A549 (cell line): ENCODE results near the gene ARHGEF28.

Experiments used
- BHLHE40 ChIP-seq: IDR thresholded peaks from 2 replicates; pipeline ENCODE4 v1.6.1; 2012; ENCODE audit warnings: low read depth, low read length, inconsistent platforms
- CEBPB ChIP-seq, 2 experiments: fragments of >200 bp in 1 of 2; sonication (Bioruptor Twin) in 1 of 2; formaldehyde crosslinking in 1 of 2; IDR thresholded peaks; 2 replicates each; pipeline ENCODE4 v1.6.1; 2012 to 2016
- CHD2 ChIP-seq: fragments of 150-350 bp; IDR thresholded peaks from 2 replicates; pipeline ENCODE4 v1.6.1; 2014; ENCODE audit warnings: low read length; ENCODE audit not compliant: partially characterized antibody
- CTCF ChIP-seq: fragments of >200 bp; sonication (Bioruptor Twin); formaldehyde crosslinking; IDR thresholded peaks from 3 replicates; pipeline ENCODE4 v1.5.1; 2016
- MAX ChIP-seq: IDR thresholded peaks from 2 replicates; pipeline ENCODE4 v1.6.1; 2012
- NPAS2 ChIP-seq: fragments of 250-450 bp; sonication (Bioruptor Pico); IDR thresholded peaks from 2 replicates; pipeline ENCODE4 v1.8.0; 2022; ENCODE audit warnings: mild to moderate bottlenecking, moderate library complexity, borderline replicate concordance
- POLR2A ChIP-seq: IDR thresholded peaks from 2 replicates; pipeline ENCODE4 v1.6.1; 2012; ENCODE audit warnings: mild to moderate bottlenecking, low read length
- USF2 ChIP-seq: fragments of 450-650 bp; IDR thresholded peaks from 2 replicates; pipeline ENCODE4 v1.6.1; 2014; ENCODE audit warnings: antibody characterized with exemption
- TF ChIP-seq, protein P1 (sequence below): fragments of >200 bp; sonication (Bioruptor Twin); formaldehyde crosslinking; IDR thresholded peaks from 3 replicates; pipeline ENCODE4 v1.6.1; 2016

DNA sequence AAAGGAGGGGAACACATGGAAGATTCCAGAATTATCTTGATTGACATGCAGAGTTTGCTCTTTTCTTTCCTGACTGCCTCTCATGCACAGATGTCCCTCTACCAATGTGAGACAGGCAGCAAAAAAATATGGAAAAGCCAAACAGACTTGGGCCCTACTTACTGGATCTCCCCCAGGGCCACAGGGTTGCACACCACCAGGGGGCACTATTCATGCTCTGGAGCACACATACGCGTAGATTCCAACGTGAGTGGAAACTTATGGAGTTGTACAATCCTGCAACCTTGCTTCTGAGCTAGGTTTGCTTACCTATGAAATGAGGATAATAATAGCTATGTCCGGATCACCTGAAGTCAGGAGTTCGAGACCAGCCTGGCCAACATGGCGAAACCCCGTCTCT, 319.5 kb downstream of the ARHGEF28 start:
- peak; percentile 36 for TF ChIP-seq CTCF
- TF ChIP-seq CHD2 = no peak
- TF ChIP-seq, protein P1, sequence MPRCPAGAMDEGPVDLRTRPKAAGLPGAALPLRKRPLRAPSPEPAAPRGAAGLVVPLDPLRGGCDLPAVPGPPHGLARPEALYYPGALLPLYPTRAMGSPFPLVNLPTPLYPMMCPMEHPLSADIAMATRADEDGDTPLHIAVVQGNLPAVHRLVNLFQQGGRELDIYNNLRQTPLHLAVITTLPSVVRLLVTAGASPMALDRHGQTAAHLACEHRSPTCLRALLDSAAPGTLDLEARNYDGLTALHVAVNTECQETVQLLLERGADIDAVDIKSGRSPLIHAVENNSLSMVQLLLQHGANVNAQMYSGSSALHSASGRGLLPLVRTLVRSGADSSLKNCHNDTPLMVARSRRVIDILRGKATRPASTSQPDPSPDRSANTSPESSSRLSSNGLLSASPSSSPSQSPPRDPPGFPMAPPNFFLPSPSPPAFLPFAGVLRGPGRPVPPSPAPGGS = no peak
- TF ChIP-seq MAX = no peak
- no peak for TF ChIP-seq NPAS2
- no peak for TF ChIP-seq BHLHE40
- no peak for TF ChIP-seq POLR2A
- TF ChIP-seq USF2 = no peak
- no peak for TF ChIP-seq CEBPB (IDR thresholded peaks at IDR 0.05)
